Calu3 (cell line): Measurements from ENCODE around the gene PYCARD. TPM values are rescaled to one million over a fixed set of nuclear protein-coding genes. Genes with fewer than 3 reads are reported as not detected.

Experiments
- BruUV-seq: library from RNA; stranded (reverse); fragments of 400-500 nt; replicated peaks from 2 replicates; lab custom pipeline; 2021; lab: Mats Ljungman, UMichigan
- CTCF ChIA-PET: fragments of 300-600 bp; sonication (Branson Sonifier 250); formaldehyde crosslinking; loops from one replicate; lab custom pipeline; 2022; ENCODE audit warnings: antibody characterized with exemption; lab: Charles Lee
- DNase-seq: peaks from one replicate; pipeline ENCODE4 v3.0.0; 2022
- H3K27ac Mint-ChIP-seq: one replicate; pipeline ENCODE4 v1.8.0; 2022; ENCODE audit warnings: mixed read lengths; ENCODE audit not compliant: unreplicated experiment
- H3K27me3 Mint-ChIP-seq: one replicate; pipeline ENCODE4 v1.8.0; 2022; ENCODE audit warnings: mixed read lengths; ENCODE audit not compliant: unreplicated experiment
- H3K36me3 Mint-ChIP-seq: one replicate; pipeline ENCODE4 v1.8.0; 2022; ENCODE audit warnings: mild to moderate bottlenecking, moderate library complexity, mixed read lengths; ENCODE audit not compliant: insufficient read depth, unreplicated experiment
- H3K4me1 Mint-ChIP-seq: one replicate; pipeline ENCODE4 v1.8.0; 2022; ENCODE audit warnings: mild to moderate bottlenecking, low read depth, mixed read lengths; ENCODE audit not compliant: unreplicated experiment
- H3K4me3 Mint-ChIP-seq: one replicate; pipeline ENCODE4 v1.8.0; 2022; ENCODE audit warnings: mild to moderate bottlenecking, low read depth, moderate library complexity, mixed read lengths; ENCODE audit not compliant: unreplicated experiment
- H3K9me3 Mint-ChIP-seq: one replicate; pipeline ENCODE4 v1.8.0; 2022; ENCODE audit warnings: low read depth, mixed read lengths; ENCODE audit not compliant: unreplicated experiment
- intact Hi-C: fragments of 100-400 bp; cut with micrococcal nuclease; formaldehyde crosslinking; loops from one replicate; pipeline ENCODE4 v1.10.0; 2022; ENCODE audit not compliant: unreplicated experiment
- total RNA-seq: library from RNA; stranded (reverse); gene quantifications from 2 replicates; pipeline ENCODE4 v1.2.3, GENCODE V29; 2022
- TF ChIP-seq, protein P1 (sequence below): fragments of 200-600 bp; IDR thresholded peaks from one replicate; pipeline ENCODE4 v1.8.0; 2022; ENCODE audit warnings: antibody characterized with exemption; ENCODE audit not compliant: unreplicated experiment

PYCARD gene
- total RNA-seq, 1 experiment from 2014 or later: 24.3 TPM

GRCh38 chr16:31217136-31217530 lies 14.6 kb upstream of the PYCARD start:
- Mint-ChIP-seq H3K9me3 (no peaks in the 10 kb centered on the region), H3K27ac (no peak overlapping the region), H3K36me3 (peaks cover 5% of the 10 kb centered on the region), H3K4me3 (peak overlapping the region; percentile 57), H3K4me1 (peaks cover 9% of the 10 kb centered on the region), H3K27me3 (peaks cover 95% of the 10 kb centered on the region)
- TF ChIP-seq, protein P1, sequence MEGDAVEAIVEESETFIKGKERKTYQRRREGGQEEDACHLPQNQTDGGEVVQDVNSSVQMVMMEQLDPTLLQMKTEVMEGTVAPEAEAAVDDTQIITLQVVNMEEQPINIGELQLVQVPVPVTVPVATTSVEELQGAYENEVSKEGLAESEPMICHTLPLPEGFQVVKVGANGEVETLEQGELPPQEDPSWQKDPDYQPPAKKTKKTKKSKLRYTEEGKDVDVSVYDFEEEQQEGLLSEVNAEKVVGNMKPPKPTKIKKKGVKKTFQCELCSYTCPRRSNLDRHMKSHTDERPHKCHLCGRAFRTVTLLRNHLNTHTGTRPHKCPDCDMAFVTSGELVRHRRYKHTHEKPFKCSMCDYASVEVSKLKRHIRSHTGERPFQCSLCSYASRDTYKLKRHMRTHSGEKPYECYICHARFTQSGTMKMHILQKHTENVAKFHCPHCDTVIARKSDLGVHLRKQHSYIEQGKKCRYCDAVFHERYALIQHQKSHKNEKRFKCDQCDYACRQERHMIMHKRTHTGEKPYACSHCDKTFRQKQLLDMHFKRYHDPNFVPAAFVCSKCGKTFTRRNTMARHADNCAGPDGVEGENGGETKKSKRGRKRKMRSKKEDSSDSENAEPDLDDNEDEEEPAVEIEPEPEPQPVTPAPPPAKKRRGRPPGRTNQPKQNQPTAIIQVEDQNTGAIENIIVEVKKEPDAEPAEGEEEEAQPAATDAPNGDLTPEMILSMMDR: no peak
- CTCF ChIA-PET: interaction anchor here (0.7 kb wide), 1 partner anchor 362 kb away, joined by 4 read pairs; no protein-coding TSS in a partner anchor
- intact Hi-C loops: loop anchor here (5.0 kb wide), 1 partner anchor 50 kb away; no protein-coding TSS in a partner anchor
- no peak for DNase-seq
- BruUV-seq: no TSS peak

DNA sequence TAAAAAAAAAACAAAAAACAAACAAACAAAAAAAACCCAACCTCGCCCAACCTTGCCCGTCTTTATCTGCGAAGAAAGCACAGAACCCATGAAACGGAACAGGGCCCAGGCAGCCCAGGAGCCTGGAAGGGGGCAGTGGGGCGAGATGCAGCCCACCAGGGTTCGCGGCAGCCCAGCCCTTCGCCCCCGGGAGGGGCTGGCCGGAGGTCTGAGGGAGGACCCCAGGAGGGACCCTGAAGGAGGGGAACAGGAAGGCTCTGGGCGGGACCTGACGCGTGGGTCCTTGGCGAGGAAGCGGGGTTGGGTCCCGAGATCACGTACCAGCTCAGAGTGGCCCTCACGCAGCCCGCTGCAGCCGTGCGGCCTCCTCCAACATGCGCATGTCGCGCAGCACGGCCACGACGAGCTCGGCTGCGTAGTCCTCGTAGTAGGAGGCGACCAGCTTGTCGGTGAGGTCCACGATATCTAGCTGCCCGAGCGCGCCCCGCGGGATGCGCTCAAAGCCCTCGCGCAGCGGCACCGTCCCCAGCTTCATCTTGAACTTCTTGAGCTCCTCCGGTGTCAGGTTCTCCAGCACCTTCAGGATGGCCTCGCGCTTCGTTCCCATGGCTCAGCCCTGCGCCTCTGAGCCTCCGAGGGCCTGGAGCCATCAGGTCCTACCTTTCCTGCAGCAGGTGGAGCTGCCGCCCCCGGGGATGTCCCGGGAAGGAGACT lies 14.0 kb upstream of the PYCARD start, which contains the start of gene PYDC1:
Gene PYDC1, minus strand, starts transcription at position 714 of the 714 bp plus-strand sequence. Its CDS starts 107 bp downstream, at position 607.
- peak within 1 kb of the TSS; percentile 68 for H3K4me3 Mint-ChIP-seq
- TF ChIP-seq, protein P1: no peak
- peaks cover 5% of the 10 kb centered on the region for H3K36me3 Mint-ChIP-seq
- H3K27me3 Mint-ChIP-seq: peaks cover 95% of the 10 kb centered on the region
- intact Hi-C loops: loop anchor here (5.0 kb wide), 1 partner anchor 51 kb away; no protein-coding TSS in a partner anchor
- H3K4me1 Mint-ChIP-seq: peaks cover 9% of the 10 kb centered on the region
- CTCF ChIA-PET: interaction anchor here (0.7 kb wide), 1 partner anchor 362 kb away, joined by 4 read pairs; no protein-coding TSS in a partner anchor
- DNase-seq: no peak
- H3K27ac Mint-ChIP-seq: no peak within 1 kb of the TSS
- no peaks in the 10 kb centered on the region for H3K9me3 Mint-ChIP-seq
- BruUV-seq: no TSS peak

GRCh38 chr16:31215287-31216162 lies 13.0 kb upstream of the PYCARD start:
- Mint-ChIP-seq H3K36me3 (peaks cover 5% of the 10 kb centered on the region), H3K4me1 (peaks cover 9% of the 10 kb centered on the region), H3K4me3 (peak overlapping the region; percentile 68), H3K9me3 (no peaks in the 10 kb centered on the region), H3K27me3 (peaks cover 92% of the 10 kb centered on the region), H3K27ac (no peak overlapping the region)
- DNase-seq: peak; percentile 66
- intact Hi-C loops: loop anchor here (5.0 kb wide), 1 partner anchor 52 kb away; no protein-coding TSS in a partner anchor
- TF ChIP-seq, protein P1: no peak
- CTCF ChIA-PET: no interaction called here
- BruUV-seq: no TSS peak

- no peak for DNase-seq
- Mint-ChIP-seq H3K27ac (no peak overlapping the region), H3K9me3 (no peaks in the 10 kb centered on the region), H3K4me3 (peak overlapping the region; percentile 68), H3K36me3 (peaks cover 5% of the 10 kb centered on the region), H3K27me3 (peaks cover 87% of the 10 kb centered on the region), H3K4me1 (peaks cover 9% of the 10 kb centered on the region)
- no TSS peak for BruUV-seq
- CTCF ChIA-PET: no interaction called here
- intact Hi-C loops: loop anchor here (5.0 kb wide), 1 partner anchor 53 kb away; no protein-coding TSS in a partner anchor
- TF ChIP-seq, protein P1: no peak
These were observed 12.2 kb upstream of the PYCARD start for GRCh38 chr16:31214708-31215286.
